OCI-LY7 (cell line): ENCODE data around the gene SNX10.

ENCODE experiments used
- EZH2phosphoT487 ChIP-seq: fragments of 200-600 bp; sonication (generic); IDR thresholded peaks from 2 replicates; pipeline ENCODE4 v1.6.1; 2018; ENCODE audit warnings: low read depth, borderline replicate concordance, mild to moderate bottlenecking, mixed run types, antibody characterized with exemption, low read length, moderate library complexity, mixed read lengths
- TF ChIP-seq, protein P1 (sequence below): fragments of 200-600 bp; sonication (generic); conservative IDR thresholded peaks from 2 replicates; pipeline ENCODE4 v1.5.1; 2014; ENCODE audit warnings: mild to moderate bottlenecking, antibody characterized with exemption, low read length, moderate library complexity, mixed read lengths

DNA sequence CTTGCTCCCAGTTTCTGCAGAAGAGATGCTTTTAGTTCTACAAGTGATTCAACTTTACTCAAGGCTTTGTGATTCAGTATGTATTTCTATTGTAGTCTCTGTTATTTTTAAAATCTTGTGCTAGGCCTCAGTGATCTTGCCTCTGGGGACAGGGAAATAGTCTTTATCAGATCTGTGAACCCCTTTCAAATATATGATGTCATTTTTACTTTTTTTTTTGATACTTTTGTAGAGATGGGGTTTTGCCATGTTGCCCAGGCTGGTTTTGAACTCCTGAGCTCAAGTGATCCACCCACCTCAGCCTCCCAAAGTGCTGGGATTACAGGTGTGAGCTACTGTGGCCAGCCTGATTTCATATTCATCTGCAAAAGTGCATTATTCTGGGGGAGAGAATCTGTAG is 3.4 kb downstream of the SNX10 start:
- no peak for TF ChIP-seq EZH2phosphoT487
- TF ChIP-seq, protein P1, sequence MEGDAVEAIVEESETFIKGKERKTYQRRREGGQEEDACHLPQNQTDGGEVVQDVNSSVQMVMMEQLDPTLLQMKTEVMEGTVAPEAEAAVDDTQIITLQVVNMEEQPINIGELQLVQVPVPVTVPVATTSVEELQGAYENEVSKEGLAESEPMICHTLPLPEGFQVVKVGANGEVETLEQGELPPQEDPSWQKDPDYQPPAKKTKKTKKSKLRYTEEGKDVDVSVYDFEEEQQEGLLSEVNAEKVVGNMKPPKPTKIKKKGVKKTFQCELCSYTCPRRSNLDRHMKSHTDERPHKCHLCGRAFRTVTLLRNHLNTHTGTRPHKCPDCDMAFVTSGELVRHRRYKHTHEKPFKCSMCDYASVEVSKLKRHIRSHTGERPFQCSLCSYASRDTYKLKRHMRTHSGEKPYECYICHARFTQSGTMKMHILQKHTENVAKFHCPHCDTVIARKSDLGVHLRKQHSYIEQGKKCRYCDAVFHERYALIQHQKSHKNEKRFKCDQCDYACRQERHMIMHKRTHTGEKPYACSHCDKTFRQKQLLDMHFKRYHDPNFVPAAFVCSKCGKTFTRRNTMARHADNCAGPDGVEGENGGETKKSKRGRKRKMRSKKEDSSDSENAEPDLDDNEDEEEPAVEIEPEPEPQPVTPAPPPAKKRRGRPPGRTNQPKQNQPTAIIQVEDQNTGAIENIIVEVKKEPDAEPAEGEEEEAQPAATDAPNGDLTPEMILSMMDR, result no peak
